ENCODE data around the gene SLAIN2. TPM values are rescaled to one million over a fixed set of nuclear protein-coding genes. Genes with fewer than 3 reads are reported as not detected.

The SLAIN2 gene
- total and polyA plus RNA-seq, 5 donors from 2014 or later, result 23.9 to 82.9 (median 26.4) TPM

GRCh38 chr4:48336146-48336870 is 5.0 kb upstream of the SLAIN2 start:
- Mint-ChIP-seq H3K27me3 (peaks cover 19% of the 10 kb centered on the region), H3K4me1 (peaks cover 0 to 18% (median 4%) of the 10 kb centered on the region in 4 donors), H3K4me3 (no peak overlapping the region), H3K36me3 (no peaks in the 10 kb centered on the region), H3K27ac (no peak overlapping the region), H3K9me3 (no peaks in the 10 kb centered on the region)
- Histone ChIP-seq H3K4me1 (ENCODE audit: control insufficient read depth, insufficient read depth, low read length, poor library complexity, severe bottlenecking) (peaks cover 7% of the 10 kb centered on the region), H3K4me3 (ENCODE audit: low read depth, low read length) (no peak overlapping the region), H3K36me3 (ENCODE audit: control insufficient read depth, insufficient read depth, low read length) (no peaks in the 10 kb centered on the region), H3K9me3 (ENCODE audit: control insufficient read depth in 2 of 2, low read length in 2 of 2) (no peaks in the 10 kb centered on the region), H3K27me3 (ENCODE audit: control insufficient read depth, insufficient read depth, low read length) (no peaks in the 10 kb centered on the region), H3K27ac (ENCODE audit: insufficient read depth, low read length, poor library complexity, severe bottlenecking) (no peak overlapping the region)
- DNase-seq (no peak), ATAC-seq (ENCODE audit: low read depth in 2 of 2) (no peak)

GRCh38 chr4:48337731-48338130 is 3.6 kb upstream of the SLAIN2 start:
- Mint-ChIP-seq H3K27me3 (peaks cover 12% of the 10 kb centered on the region), H3K27ac (no peak overlapping the region), H3K9me3 (no peaks in the 10 kb centered on the region), H3K4me1 (peaks cover 0 to 29% (median 10%) of the 10 kb centered on the region in 4 donors), H3K4me3 (peak overlapping the region in 1 of 4 donors; percentile 10), H3K36me3 (no peaks in the 10 kb centered on the region)
- no peak overlapping the region for H3K27ac ChIP-seq (ENCODE audit: insufficient read depth, low read length, poor library complexity, severe bottlenecking)
- ATAC-seq (ENCODE audit: low read depth in 2 of 2) (no peak), DNase-seq (no peak)
- H3K27me3 ChIP-seq (ENCODE audit: control insufficient read depth, insufficient read depth, low read length), result no peaks in the 10 kb centered on the region
- H3K9me3 ChIP-seq (ENCODE audit: control insufficient read depth in 2 of 2, low read length in 2 of 2), result no peaks in the 10 kb centered on the region
- H3K36me3 ChIP-seq (ENCODE audit: control insufficient read depth, insufficient read depth, low read length), result no peaks in the 10 kb centered on the region
- no peak overlapping the region for H3K4me3 ChIP-seq (ENCODE audit: low read depth, low read length)
- peaks cover 15% of the 10 kb centered on the region for H3K4me1 ChIP-seq (ENCODE audit: control insufficient read depth, insufficient read depth, low read length, poor library complexity, severe bottlenecking)

- Histone ChIP-seq H3K4me1 (ENCODE audit: control insufficient read depth, insufficient read depth, low read length, poor library complexity, severe bottlenecking) (peaks cover 34% of the 10 kb centered on the region), H3K36me3 (ENCODE audit: control insufficient read depth, insufficient read depth, low read length) (no peaks in the 10 kb centered on the region), H3K27ac (ENCODE audit: insufficient read depth, low read length, poor library complexity, severe bottlenecking) (no peak overlapping the region), H3K27me3 (ENCODE audit: control insufficient read depth, insufficient read depth, low read length) (no peaks in the 10 kb centered on the region), H3K4me3 (ENCODE audit: low read depth, low read length) (no peak overlapping the region), H3K9me3 (ENCODE audit: control insufficient read depth in 2 of 2, low read length in 2 of 2) (no peaks in the 10 kb centered on the region)
- DNase-seq (no peak), ATAC-seq (ENCODE audit: low read depth in 2 of 2) (no peak)
- peaks cover 8 to 47% (median 27%) of the 10 kb centered on the region in 4 donors for H3K4me1 Mint-ChIP-seq
- H3K4me3 Mint-ChIP-seq, result peak overlapping the region in 2 of 4 donors; percentile 100
- no peaks in the 10 kb centered on the region for H3K9me3 Mint-ChIP-seq
- peaks cover 4% of the 10 kb centered on the region for H3K27me3 Mint-ChIP-seq
- H3K36me3 Mint-ChIP-seq, result no peaks in the 10 kb centered on the region
- peak overlapping the region in 2 of 3 donors; percentile 16 to 79 for H3K27ac Mint-ChIP-seq
These were observed 1.7 kb upstream of the SLAIN2 start for GRCh38 chr4:48339642-48340041.

- DNase-seq (peak in 1 of 3 donors; percentile 5), ATAC-seq (ENCODE audit: low read depth in 2 of 2) (peak; percentile 0)
- no peaks in the 10 kb centered on the region for H3K36me3 ChIP-seq (ENCODE audit: control insufficient read depth, insufficient read depth, low read length)
- peak overlapping the region; percentile 93 for H3K27ac ChIP-seq (ENCODE audit: insufficient read depth, low read length, poor library complexity, severe bottlenecking)
- H3K36me3 Mint-ChIP-seq, result no peaks in the 10 kb centered on the region
- H3K9me3 Mint-ChIP-seq, result no peaks in the 10 kb centered on the region
- H3K27me3 ChIP-seq (ENCODE audit: control insufficient read depth, insufficient read depth, low read length), result no peaks in the 10 kb centered on the region
- H3K4me3 Mint-ChIP-seq, result peak overlapping the region; percentile 96 to 100 (median 99)
- H3K27ac Mint-ChIP-seq, result peak overlapping the region; percentile 79 to 98 (median 98)
- peaks cover 16 to 52% (median 35%) of the 10 kb centered on the region in 4 donors for H3K4me1 Mint-ChIP-seq
- peaks cover 41% of the 10 kb centered on the region for H3K4me1 ChIP-seq (ENCODE audit: control insufficient read depth, insufficient read depth, low read length, poor library complexity, severe bottlenecking)
- H3K27me3 Mint-ChIP-seq, result peaks cover 4% of the 10 kb centered on the region
- H3K9me3 ChIP-seq (ENCODE audit: control insufficient read depth in 2 of 2, low read length in 2 of 2), result no peaks in the 10 kb centered on the region
- peak overlapping the region; percentile 90 for H3K4me3 ChIP-seq (ENCODE audit: low read depth, low read length)
These were observed 909 bp upstream of the SLAIN2 start for GRCh38 chr4:48340276-48340964.

- peak overlapping the region; percentile 96 to 100 (median 99) for H3K4me3 Mint-ChIP-seq
- H3K27me3 Mint-ChIP-seq, result no peaks in the 10 kb centered on the region
These were observed 662 bp downstream of the SLAIN2 start for GRCh38 chr4:48341776-48342605.

GRCh38 chr4:48342606-48342880 is 1.2 kb downstream of the SLAIN2 start:
- peaks cover 24 to 64% (median 51%) of the 10 kb centered on the region in 4 donors for H3K4me1 Mint-ChIP-seq
- H3K4me3 Mint-ChIP-seq, result peak overlapping the region; percentile 96 to 100 (median 99)
- H3K9me3 Mint-ChIP-seq, result no peaks in the 10 kb centered on the region
- H3K4me1 ChIP-seq (ENCODE audit: control insufficient read depth, insufficient read depth, low read length, poor library complexity, severe bottlenecking), result peaks cover 42% of the 10 kb centered on the region
- peak overlapping the region; percentile 79 to 94 (median 85) for H3K27ac Mint-ChIP-seq
- no peak overlapping the region for H3K27ac ChIP-seq (ENCODE audit: insufficient read depth, low read length, poor library complexity, severe bottlenecking)
- DNase-seq, result peak in 1 of 3 donors; percentile 16
- no peaks in the 10 kb centered on the region for H3K9me3 ChIP-seq (ENCODE audit: control insufficient read depth in 2 of 2, low read length in 2 of 2)
- H3K4me3 ChIP-seq (ENCODE audit: low read depth, low read length), result peak overlapping the region; percentile 87
- no peaks in the 10 kb centered on the region for H3K27me3 Mint-ChIP-seq
- no peaks in the 10 kb centered on the region for H3K36me3 Mint-ChIP-seq
- no peaks in the 10 kb centered on the region for H3K27me3 ChIP-seq (ENCODE audit: control insufficient read depth, insufficient read depth, low read length)
- no peak for ATAC-seq (ENCODE audit: low read depth in 2 of 2)
- no peaks in the 10 kb centered on the region for H3K36me3 ChIP-seq (ENCODE audit: control insufficient read depth, insufficient read depth, low read length)

More at GRCh38 chr4:48341776-48342605, 662 bp downstream of the SLAIN2 start:
- Mint-ChIP-seq H3K36me3 (no peaks in the 10 kb centered on the region), H3K4me1 (peaks cover 23 to 64% (median 48%) of the 10 kb centered on the region in 4 donors), H3K9me3 (no peaks in the 10 kb centered on the region), H3K27ac (peak overlapping the region; percentile 79 to 99 (median 98))
- ATAC-seq (ENCODE audit: low read depth in 2 of 2) (peak in 1 of 2 donors; percentile 1), DNase-seq (peak in 2 of 3 donors; percentile 32 to 52)
- Histone ChIP-seq H3K4me3 (ENCODE audit: low read depth, low read length) (peak overlapping the region; percentile 87), H3K36me3 (ENCODE audit: control insufficient read depth, insufficient read depth, low read length) (no peaks in the 10 kb centered on the region), H3K27me3 (ENCODE audit: control insufficient read depth, insufficient read depth, low read length) (no peaks in the 10 kb centered on the region), H3K27ac (ENCODE audit: insufficient read depth, low read length, poor library complexity, severe bottlenecking) (peak overlapping the region; percentile 93), H3K4me1 (ENCODE audit: control insufficient read depth, insufficient read depth, low read length, poor library complexity, severe bottlenecking) (peaks cover 41% of the 10 kb centered on the region), H3K9me3 (ENCODE audit: control insufficient read depth in 2 of 2, low read length in 2 of 2) (no peaks in the 10 kb centered on the region)

- Histone ChIP-seq H3K27ac (ENCODE audit: insufficient read depth, low read length, poor library complexity, severe bottlenecking) (peak overlapping the region; percentile 10), H3K36me3 (ENCODE audit: control insufficient read depth, insufficient read depth, low read length) (no peaks in the 10 kb centered on the region), H3K4me3 (ENCODE audit: low read depth, low read length) (peak overlapping the region; percentile 87), H3K4me1 (ENCODE audit: control insufficient read depth, insufficient read depth, low read length, poor library complexity, severe bottlenecking) (peaks cover 45% of the 10 kb centered on the region), H3K9me3 (ENCODE audit: control insufficient read depth in 2 of 2, low read length in 2 of 2) (no peaks in the 10 kb centered on the region), H3K27me3 (ENCODE audit: control insufficient read depth, insufficient read depth, low read length) (no peaks in the 10 kb centered on the region)
- no peak for ATAC-seq (ENCODE audit: low read depth in 2 of 2)
- H3K4me1 Mint-ChIP-seq, result peaks cover 29 to 69% (median 55%) of the 10 kb centered on the region in 4 donors
- H3K4me3 Mint-ChIP-seq, result peak overlapping the region; percentile 96 to 100 (median 99)
- H3K27me3 Mint-ChIP-seq, result no peaks in the 10 kb centered on the region
- peak overlapping the region; percentile 23 to 79 (median 34) for H3K27ac Mint-ChIP-seq
- peak in 1 of 3 donors; percentile 19 for DNase-seq
- H3K36me3 Mint-ChIP-seq, result no peaks in the 10 kb centered on the region
- H3K9me3 Mint-ChIP-seq, result no peaks in the 10 kb centered on the region
These were observed 1.7 kb downstream of the SLAIN2 start for GRCh38 chr4:48343035-48343434.

Data from CD4-positive, CD25-positive, alpha-beta regulatory T cell (primary cell).